ENCODE results near the gene LRRTM3. TPM values are rescaled to one million over a fixed set of nuclear protein-coding genes. Genes with fewer than 3 reads are reported as not detected.

The LRRTM3 gene
- not detected in 2 replicates for total RNA-seq

DNA sequence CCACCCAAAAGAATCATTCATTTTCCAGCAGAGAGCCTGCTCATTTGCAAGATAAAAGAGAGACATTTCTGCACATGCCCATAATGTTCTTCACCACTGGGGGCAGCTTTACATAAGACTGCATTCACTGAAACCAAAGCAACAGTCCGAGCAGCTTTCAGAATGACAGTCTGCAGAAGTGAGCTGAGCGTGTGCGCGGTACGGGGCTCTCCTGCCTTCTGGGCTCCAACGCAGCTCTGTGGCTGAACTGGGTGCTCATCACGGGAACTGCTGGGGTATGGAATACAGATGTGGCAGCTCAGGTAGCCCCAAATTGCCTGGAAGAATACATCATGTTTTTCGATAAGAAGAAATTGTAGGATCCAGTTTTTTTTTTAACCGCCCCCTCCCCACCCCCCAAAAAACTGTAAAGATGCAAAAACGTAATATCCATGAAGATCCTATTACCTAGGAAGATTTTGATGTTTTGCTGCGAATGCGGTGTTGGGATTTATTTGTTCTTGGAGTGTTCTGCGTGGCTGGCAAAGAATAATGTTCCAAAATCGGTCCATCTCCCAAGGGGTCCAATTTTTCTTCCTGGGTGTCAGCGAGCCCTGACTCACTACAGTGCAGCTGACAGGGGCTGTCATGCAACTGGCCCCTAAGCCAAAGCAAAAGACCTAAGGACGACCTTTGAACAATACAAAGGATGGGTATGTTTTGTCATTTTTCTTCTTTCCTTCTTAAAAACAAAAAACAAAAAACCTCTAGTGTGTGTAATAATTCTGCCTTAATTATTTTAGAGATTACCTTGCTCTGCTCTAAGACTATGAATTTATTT lies at the start of gene LRRTM3:
LRRTM3 (plus strand) TSS at position 141 of the 820 bp plus-strand sequence.

